PC-9 (cell line): ENCODE data around the gene SYK. TPM values are rescaled to one million over a fixed set of nuclear protein-coding genes. Genes with fewer than 3 reads are reported as not detected.

Source experiments
- BruUV-seq: library from RNA; stranded (reverse); fragments of 400-500 nt; replicated peaks from 2 replicates; lab custom pipeline; 2021; lab: Mats Ljungman, UMichigan
- CTCF ChIA-PET: fragments of 300-600 bp; sonication (Branson Sonifier 250); formaldehyde crosslinking; loops from one replicate; lab custom pipeline; 2022; ENCODE audit warnings: antibody characterized with exemption; lab: Charles Lee
- POLR2A ChIA-PET: fragments of 300-600 bp; sonication (Branson Sonifier 250); formaldehyde crosslinking; loops from one replicate; lab custom pipeline; 2022; ENCODE audit warnings: antibody characterized with exemption; ENCODE audit not compliant: unreplicated experiment; lab: Charles Lee
- DNase-seq, 2 experiments: peaks; one replicate each; pipeline versions ENCODE4 v3.0.0 to v3.0.0-alpha.2; 2015 to 2022; ENCODE audit warnings: mixed read lengths in 1 of 2
- H2AFZ ChIP-seq: fragments of 200-600 bp; sonication (generic); 2 replicates; pipeline ENCODE4 v1.8.1; 2017; ENCODE audit warnings: antibody characterized with exemption
- H3F3A ChIP-seq: fragments of 200-600 bp; sonication (generic); 2 replicates; pipeline ENCODE4 v1.8.1; 2017; ENCODE audit warnings: antibody characterized with exemption, mild to moderate bottlenecking, low read depth; ENCODE audit not compliant: insufficient read depth
- H3K27ac ChIP-seq: fragments of 200-600 bp; sonication (generic); 2 replicates; pipeline ENCODE4 v1.6.1; 2016; ENCODE audit warnings: mixed run types
- H3K27me3 ChIP-seq: fragments of 200-600 bp; sonication (generic); 2 replicates; pipeline ENCODE4 v1.6.1; 2016; ENCODE audit warnings: low read depth, mixed run types; ENCODE audit not compliant: insufficient read depth
- H3K36me3 ChIP-seq: fragments of 200-600 bp; sonication (generic); 2 replicates; pipeline ENCODE4 v1.6.1; 2016; ENCODE audit warnings: low read depth, mixed run types
- H3K4me1 ChIP-seq: fragments of 200-600 bp; sonication (generic); replicated peaks from 2 replicates; pipeline ENCODE4 v1.6.1; 2016; ENCODE audit warnings: mixed run types; ENCODE audit not compliant: insufficient read depth
- H3K4me2 ChIP-seq: fragments of 200-600 bp; sonication (generic); 2 replicates; pipeline ENCODE4 v1.6.1; 2017; ENCODE audit warnings: mixed run types
- H3K4me3 ChIP-seq: fragments of 200-600 bp; sonication (generic); 2 replicates; pipeline ENCODE4 v1.6.1; 2016; ENCODE audit warnings: mixed run types
- H3K79me2 ChIP-seq: fragments of 200-600 bp; sonication (generic); 2 replicates; pipeline ENCODE4 v1.6.1; 2017; ENCODE audit warnings: low read depth, mixed run types
- H3K9me2 ChIP-seq: fragments of 200-600 bp; sonication (generic); 2 replicates; pipeline ENCODE4 v1.8.1; 2017; ENCODE audit warnings: mild to moderate bottlenecking; ENCODE audit not compliant: insufficient read depth
- H3K9me3 ChIP-seq: fragments of 200-600 bp; sonication (generic); 2 replicates; pipeline ENCODE4 v1.8.1; 2016; ENCODE audit warnings: low read depth; ENCODE audit not compliant: insufficient read depth
- H4K20me1 ChIP-seq: fragments of 200-600 bp; sonication (generic); 2 replicates; pipeline ENCODE4 v1.8.1; 2017; ENCODE audit not compliant: insufficient read depth
- EZH2 ChIP-seq: fragments of 200-600 bp; sonication (generic); IDR thresholded peaks from 2 replicates; pipeline ENCODE4 v1.8.0; 2017; ENCODE audit warnings: antibody characterized with exemption, low read depth
- intact Hi-C: fragments of 100-400 bp; cut with micrococcal nuclease; formaldehyde crosslinking; loops from one replicate; pipeline ENCODE4 v1.10.0; 2022; ENCODE audit not compliant: unreplicated experiment
- total RNA-seq: library from RNA; stranded (reverse); gene quantifications from 2 replicates; pipeline ENCODE4 v1.2.3, GENCODE V29; 2021
- TF ChIP-seq, protein P1 (sequence below): fragments of 200-600 bp; sonication (generic); conservative IDR thresholded peaks from 2 replicates; pipeline ENCODE4 v1.6.1; 2017; ENCODE audit warnings: mixed run types, antibody characterized with exemption, mild to moderate bottlenecking, moderate library complexity

SYK gene
- total RNA-seq, 1 experiment from 2014 or later: 32.1 TPM

DNA sequence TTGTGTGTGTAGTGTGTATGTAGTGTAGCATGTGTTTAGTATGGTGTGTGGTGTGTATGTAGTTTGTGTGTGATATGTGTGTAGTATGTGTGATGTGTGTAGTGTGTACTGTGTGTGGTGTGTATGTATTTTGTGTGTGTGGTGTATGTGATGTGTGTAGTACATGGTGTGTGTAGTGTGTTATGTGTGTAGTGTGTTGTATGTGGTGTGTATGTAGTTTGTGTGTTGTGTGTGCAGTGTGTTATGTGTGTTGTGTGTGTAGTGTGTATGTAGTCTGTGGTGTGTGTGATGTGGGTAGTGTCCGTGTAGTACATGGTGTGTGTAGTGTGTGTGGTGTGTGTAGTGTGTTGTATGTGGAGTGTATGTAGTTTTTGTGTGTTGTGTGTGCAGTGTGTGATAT is 40.0 kb downstream of the SYK start:
- intact Hi-C loops: no loop called here
- POLR2A ChIA-PET: no interaction called here
- H3K9me3 ChIP-seq: peaks cover 5% of the 10 kb centered on the region

DNA sequence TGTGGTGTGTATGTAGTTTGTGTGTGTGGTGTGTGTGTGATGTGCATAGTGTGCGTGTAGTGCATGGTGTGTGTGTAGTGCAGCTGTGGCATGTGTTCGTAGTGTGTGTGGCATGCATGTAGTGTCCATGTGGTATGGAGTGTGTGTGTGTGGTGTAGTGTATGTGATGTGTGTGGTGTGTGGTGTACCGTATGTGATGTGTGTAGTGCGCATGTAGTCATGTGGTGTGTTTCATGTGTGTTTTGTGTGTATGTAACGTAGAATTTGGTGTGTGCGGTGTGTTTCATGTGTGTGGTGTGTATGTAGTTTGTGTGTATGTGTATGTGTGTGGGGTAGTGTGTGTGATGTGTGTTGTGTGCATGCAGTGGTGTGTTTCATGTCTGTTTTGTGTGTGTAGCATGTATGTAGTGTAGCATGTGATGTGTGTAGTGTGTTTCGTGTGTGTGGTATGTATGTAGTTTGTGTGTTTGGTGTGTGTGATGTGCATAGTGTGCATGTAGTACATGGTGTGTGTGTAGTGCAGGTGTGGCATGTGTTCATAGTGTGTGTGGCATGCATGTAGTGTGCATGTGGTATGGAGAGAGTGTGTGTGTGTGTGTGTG is 40.7 kb downstream of the SYK start:
- Histone ChIP-seq H3K27me3 (no peaks in the 10 kb centered on the region), H3K79me2 (no peaks in the 10 kb centered on the region), H3K9me2 (no peaks in the 10 kb centered on the region), H3K4me2 (no peak overlapping the region), H3F3A (peaks cover 20% of the 10 kb centered on the region), H3K9me3 (peaks cover 5% of the 10 kb centered on the region), H2AFZ (no peak overlapping the region), H3K36me3 (0 out of 2 replicates have a peak, but pooled peaks cover 5% of the 10 kb centered on the region), H3K4me3 (no peak overlapping the region), H3K27ac (no peak overlapping the region), H3K4me1 (no peaks in the 10 kb centered on the region), H4K20me1 (no peaks in the 10 kb centered on the region; the same call in 1 of the 2 replicates)
- intact Hi-C loops: no loop called here
- DNase-seq: no peak
- CTCF ChIA-PET: no interaction called here
- BruUV-seq: no TSS peak
- TF ChIP-seq, protein P1, sequence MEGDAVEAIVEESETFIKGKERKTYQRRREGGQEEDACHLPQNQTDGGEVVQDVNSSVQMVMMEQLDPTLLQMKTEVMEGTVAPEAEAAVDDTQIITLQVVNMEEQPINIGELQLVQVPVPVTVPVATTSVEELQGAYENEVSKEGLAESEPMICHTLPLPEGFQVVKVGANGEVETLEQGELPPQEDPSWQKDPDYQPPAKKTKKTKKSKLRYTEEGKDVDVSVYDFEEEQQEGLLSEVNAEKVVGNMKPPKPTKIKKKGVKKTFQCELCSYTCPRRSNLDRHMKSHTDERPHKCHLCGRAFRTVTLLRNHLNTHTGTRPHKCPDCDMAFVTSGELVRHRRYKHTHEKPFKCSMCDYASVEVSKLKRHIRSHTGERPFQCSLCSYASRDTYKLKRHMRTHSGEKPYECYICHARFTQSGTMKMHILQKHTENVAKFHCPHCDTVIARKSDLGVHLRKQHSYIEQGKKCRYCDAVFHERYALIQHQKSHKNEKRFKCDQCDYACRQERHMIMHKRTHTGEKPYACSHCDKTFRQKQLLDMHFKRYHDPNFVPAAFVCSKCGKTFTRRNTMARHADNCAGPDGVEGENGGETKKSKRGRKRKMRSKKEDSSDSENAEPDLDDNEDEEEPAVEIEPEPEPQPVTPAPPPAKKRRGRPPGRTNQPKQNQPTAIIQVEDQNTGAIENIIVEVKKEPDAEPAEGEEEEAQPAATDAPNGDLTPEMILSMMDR: no peak
- TF ChIP-seq EZH2: no peak
- POLR2A ChIA-PET: no interaction called here

More for the DNA sequence above, 40.0 kb downstream of the SYK start:
- no peaks in the 10 kb centered on the region; the same call in 1 of the 2 replicates for H4K20me1 ChIP-seq
- H3K79me2 ChIP-seq: no peaks in the 10 kb centered on the region
- H3K36me3 ChIP-seq: 0 out of 2 replicates have a peak, but pooled peaks cover 5% of the 10 kb centered on the region
- no TSS peak for BruUV-seq
- no peaks in the 10 kb centered on the region for H3K9me2 ChIP-seq
- CTCF ChIA-PET: no interaction called here
- no peak overlapping the region for H2AFZ ChIP-seq
- H3K4me1 ChIP-seq: peaks cover 4% of the 10 kb centered on the region
- TF ChIP-seq EZH2: no peak
- TF ChIP-seq, protein P1: no peak
- DNase-seq: no peak
- no peaks in the 10 kb centered on the region for H3K27me3 ChIP-seq
- H3F3A ChIP-seq: peaks cover 20% of the 10 kb centered on the region
- H3K4me2 ChIP-seq: no peak overlapping the region
- H3K4me3 ChIP-seq: no peak overlapping the region
- no peak overlapping the region for H3K27ac ChIP-seq

DNA sequence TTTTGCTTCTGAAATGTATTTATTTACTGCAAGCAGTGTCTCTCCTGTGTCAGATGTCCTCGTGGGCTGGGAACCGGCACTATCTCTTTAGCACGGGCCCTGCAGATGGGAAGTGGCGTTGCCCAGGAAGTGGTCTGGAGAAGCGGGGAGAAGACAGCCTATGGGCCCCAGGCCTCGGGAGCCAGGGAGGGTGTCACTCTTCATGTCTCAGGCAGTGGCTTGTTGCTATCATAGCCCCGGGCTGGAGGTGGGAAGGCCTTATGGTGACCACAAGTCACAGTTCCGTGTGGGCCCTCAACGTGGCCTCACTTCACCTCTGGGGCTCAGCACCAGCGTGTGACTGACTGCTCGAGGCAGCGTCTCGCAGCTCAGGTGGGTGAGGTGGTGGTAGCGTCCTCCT is 41.4 kb downstream of the SYK start:
- CTCF ChIA-PET: no interaction called here
- H4K20me1 ChIP-seq: no peaks in the 10 kb centered on the region; the same call in 1 of the 2 replicates
- peaks cover 5% of the 10 kb centered on the region; the same call in 1 of the 2 replicates for H3K36me3 ChIP-seq
- BruUV-seq: no TSS peak
- H3F3A ChIP-seq: peaks cover 20% of the 10 kb centered on the region
- no peak for DNase-seq
- peaks cover 5% of the 10 kb centered on the region for H3K9me3 ChIP-seq
- no peaks in the 10 kb centered on the region for H3K79me2 ChIP-seq
- no peak overlapping the region for H3K4me2 ChIP-seq
- intact Hi-C loops: no loop called here
- H3K27me3 ChIP-seq: no peaks in the 10 kb centered on the region
- H2AFZ ChIP-seq: no peak overlapping the region
- H3K4me1 ChIP-seq: no peaks in the 10 kb centered on the region
- POLR2A ChIA-PET: no interaction called here
- TF ChIP-seq EZH2: no peak
- TF ChIP-seq, protein P1: no peak
- no peak overlapping the region for H3K27ac ChIP-seq
- H3K4me3 ChIP-seq: no peak overlapping the region
- H3K9me2 ChIP-seq: no peaks in the 10 kb centered on the region
